A549 (cell line): ENCODE data around the gene TTC24. TPM values are rescaled to one million over a fixed set of nuclear protein-coding genes. Genes with fewer than 3 reads are reported as not detected.

ENCODE experiments used
- ATAC-seq, 2 experiments: fragments of 200-7000 bp in 1 of 2; fragments of >200 bp in 1 of 2; cut with Nextera tagmentation in 1 of 2; cut with Tn5 transposase in 1 of 2; 3 replicates each; pipeline versions ENCODE4 v1.8.0 to v1.9.1; 2018 to 2020; ENCODE audit warnings: mild to moderate bottlenecking in 1 of 2, moderate library complexity in 1 of 2
- CTCF ChIA-PET: fragments of 300-600 bp; sonication (Branson Sonifier 250); formaldehyde crosslinking; extraction: SDS; loops from one replicate; lab custom pipeline; 2021; ENCODE audit warnings: antibody characterized with exemption, inconsistent platforms; lab: Yijun Ruan, JAX
- POLR2A ChIA-PET: fragments of 350-600 bp; formaldehyde crosslinking; extraction: SDS; loops from one replicate; lab custom pipeline; 2021; ENCODE audit warnings: antibody characterized with exemption, inconsistent platforms; lab: Yijun Ruan, JAX
- DNase-seq, 2 experiments: peaks; one replicate each; pipeline versions ENCODE4 v3.0.0 to v3.0.0-alpha.2; 2011 to 2016; ENCODE audit warnings: low read depth in 1 of 2, low spot score in 1 of 2
- FAIRE-seq: peaks from 2 replicates; lab custom pipeline; 2011; peaks lifted over from hg19 to GRCh38; lab: Jason Lieb, UNC
- H3K27ac ChIP-seq, 2 experiments: fragments of >200 bp; sonication (Bioruptor Twin); formaldehyde crosslinking; 3 replicates each; pipeline ENCODE4 v1.5.1; 2016 to 2017
- H3K4me1 ChIP-seq: fragments of >200 bp; sonication (Bioruptor Twin); formaldehyde crosslinking; 3 replicates; pipeline ENCODE4 v1.6.1; 2016
- H3K4me2 ChIP-seq: fragments of >200 bp; sonication (Bioruptor Twin); formaldehyde crosslinking; 3 replicates; pipeline ENCODE4 v1.6.1; 2016
- H3K4me3 ChIP-seq: fragments of >200 bp; sonication (Bioruptor Twin); formaldehyde crosslinking; 3 replicates; pipeline ENCODE4 v1.5.1; 2016
- H3K9me3 ChIP-seq: fragments of >200 bp; sonication (Bioruptor Twin); formaldehyde crosslinking; 3 replicates; pipeline ENCODE4 v1.6.1; 2016
- CBX2 ChIP-seq: fragments of 200-600 bp; sonication (generic); IDR thresholded peaks from 2 replicates; pipeline ENCODE4 v1.6.1; 2016; ENCODE audit warnings: low read depth, mild to moderate bottlenecking, borderline replicate concordance
- CHD2 ChIP-seq: fragments of 150-350 bp; IDR thresholded peaks from 2 replicates; pipeline ENCODE4 v1.6.1; 2014; ENCODE audit warnings: low read length; ENCODE audit not compliant: partially characterized antibody
- CTCF ChIP-seq: fragments of >200 bp; sonication (Bioruptor Twin); formaldehyde crosslinking; IDR thresholded peaks from 3 replicates; pipeline ENCODE4 v1.5.1; 2016
- EHF ChIP-seq: fragments of 250-450 bp; sonication (Bioruptor Pico); IDR thresholded peaks from 2 replicates; pipeline ENCODE4 v1.5.0; 2020; ENCODE audit warnings: mild to moderate bottlenecking
- FOSB ChIP-seq: fragments of 250-450 bp; sonication (Bioruptor Pico); IDR thresholded peaks from 2 replicates; pipeline ENCODE4 v1.5.0; 2020; ENCODE audit warnings: mild to moderate bottlenecking, moderate library complexity
- HDAC2 ChIP-seq: fragments of 200-600 bp; sonication (generic); IDR thresholded peaks from 2 replicates; pipeline ENCODE4 v1.6.1; 2016
- HMGXB4 ChIP-seq: fragments of 250-450 bp; sonication (Bioruptor Pico); IDR thresholded peaks from 2 replicates; pipeline ENCODE4 v1.5.0; 2021; ENCODE audit warnings: mild to moderate bottlenecking, moderate library complexity, borderline replicate concordance
- HOXA7 ChIP-seq: fragments of 250-450 bp; sonication (Bioruptor Pico); IDR thresholded peaks from 2 replicates; pipeline ENCODE4 v1.5.0; 2020; ENCODE audit warnings: mild to moderate bottlenecking, moderate library complexity
- HOXB13 ChIP-seq: fragments of 250-450 bp; sonication (Bioruptor Pico); IDR thresholded peaks from 2 replicates; pipeline ENCODE4 v1.5.0; 2020; ENCODE audit warnings: low read depth, mild to moderate bottlenecking, moderate library complexity
- JUN ChIP-seq, 2 experiments: fragments of >200 bp; sonication (Bioruptor Twin); formaldehyde crosslinking; IDR thresholded peaks; 2 replicates in 1 of 2; 3 replicates in 1 of 2; pipeline ENCODE4 v1.6.1; 2016 to 2017
- KDM5A ChIP-seq: fragments of 200-600 bp; sonication (generic); IDR thresholded peaks from 2 replicates; pipeline ENCODE4 v1.6.1; 2016; ENCODE audit warnings: antibody characterized with exemption, mild to moderate bottlenecking
- MAX ChIP-seq: IDR thresholded peaks from 2 replicates; pipeline ENCODE4 v1.6.1; 2012
- MAZ ChIP-seq: fragments of 150-350 bp; IDR thresholded peaks from 2 replicates; pipeline ENCODE4 v1.6.1; 2014; ENCODE audit warnings: antibody characterized with exemption, low read depth, low read length, borderline replicate concordance
- MYC ChIP-seq: IDR thresholded peaks from 2 replicates; pipeline ENCODE4 v1.6.1; 2012; ENCODE audit warnings: mild to moderate bottlenecking, inconsistent platforms, low read length, improper control_type of control experiment, borderline replicate concordance
- NPAS2 ChIP-seq: fragments of 250-450 bp; sonication (Bioruptor Pico); IDR thresholded peaks from 2 replicates; pipeline ENCODE4 v1.8.0; 2022; ENCODE audit warnings: mild to moderate bottlenecking, moderate library complexity, borderline replicate concordance
- POLR2AphosphoS2 ChIP-seq: conservative IDR thresholded peaks from 2 replicates; pipeline ENCODE4 v1.6.1; 2012; ENCODE audit warnings: low read length, improper control_type of control experiment, inconsistent platforms
- SREBF2 ChIP-seq: fragments of 450-650 bp; IDR thresholded peaks from 2 replicates; pipeline ENCODE4 v1.6.1; 2014; ENCODE audit warnings: mild to moderate bottlenecking, moderate library complexity
- TP53 ChIP-seq: fragments of 250-450 bp; sonication (Bioruptor Pico); IDR thresholded peaks from 2 replicates; pipeline ENCODE4 v1.5.0; 2021; ENCODE audit warnings: mild to moderate bottlenecking, moderate library complexity
- ZC3H11A ChIP-seq: fragments of 450-650 bp; IDR thresholded peaks from 2 replicates; pipeline ENCODE4 v1.6.1; 2014; ENCODE audit warnings: antibody characterized with exemption, mild to moderate bottlenecking
- ZSCAN20 ChIP-seq: fragments of 250-450 bp; sonication (Bioruptor Pico); IDR thresholded peaks from 2 replicates; pipeline ENCODE4 v1.8.0; 2022; ENCODE audit warnings: mild to moderate bottlenecking, moderate library complexity
- WGBS: methylation state at CpG from one replicate; pipeline ENCODE4 v1.1.6; 2017; ENCODE audit errors: missing lambda C conversion rate; 5-methylcytosine and 5-hydroxymethylcytosine counted together
- polyA plus RNA-seq, 4 experiments: library from polyadenylated mRNA; depleted of rRNA in 3 of 4; stranded (reverse); fragments of >200 nt; fragmentation: RNase III in 1 of 4; extraction: RNeasy Plus Mini Kit Qiagen cat#74134 plus additional on column Dnase treatment in 1 of 4; gene quantifications; 2 replicates in 3 of 4; 3 replicates in 1 of 4; pipeline ENCODE4 v1.2.3, GENCODE V29; 2011 to 2017

The TTC24 gene
- polyA plus RNA-seq, 2 of the 4 experiments (the other 2 are of a cell fraction): not detected

GRCh38 chr1:156571919-156572662, 7.4 kb upstream of the TTC24 start, which contains the start of gene IQGAP3:
TSS of gene IQGAP3 (minus strand) at chr1:156572565. CDS start at chr1:156572529, 36 bp downstream.
- H3K4me1 ChIP-seq: peaks cover 11% of the 10 kb centered on the region; the same call in 1 of the 3 replicates
- peak; percentile 97 to 98 for ATAC-seq
- H3K4me2 ChIP-seq: peak within 1 kb of the TSS; percentile 85
- peak within 1 kb of the TSS; percentile 56 to 84 for H3K27ac ChIP-seq
- FAIRE-seq: no peak
- peak; percentile 79 to 97 for DNase-seq
- 2% methylated on average over 37 of the region's 38 CpGs for WGBS
- peak within 1 kb of the TSS; percentile 65 for H3K4me3 ChIP-seq
- TF ChIP-seq KDM5A (peak; percentile 88), MAZ (no peak), MAX (0 out of 2 replicates have a peak, but pooled peaks have one; percentile 43), HDAC2 (peak; percentile 96)
- ChIA-PET CTCF (interaction anchor here (1.0 to 2.3 kb wide), 11 partner anchors 10 to 187 kb away, joined by 3 to 6 read pairs (median 4); no protein-coding TSS in a partner anchor), POLR2A (interaction anchor here (1.3 kb wide), 2 partner anchors 22 to 71 kb away, joined by 5 to 6 read pairs; partner anchors contain the start of gene MEF2D)
- H3K9me3 ChIP-seq: no peaks in the 10 kb centered on the region

- 31% methylated on average over 10 of the region's 10 CpGs for WGBS
- ChIA-PET POLR2A (no interaction called here), CTCF (interaction anchor here (1.0 to 2.3 kb wide), 5 partner anchors 13 to 127 kb away, joined by 3 to 6 read pairs (median 3); no protein-coding TSS in a partner anchor)
- ATAC-seq (no peak; a peak in 1 of 6 replicates), FAIRE-seq (no peak), DNase-seq (no peak)
- Histone ChIP-seq H3K9me3 (no peaks in the 10 kb centered on the region), H3K4me2 (peak overlapping the region; percentile 85), H3K4me1 (peaks cover 11% of the 10 kb centered on the region; the same call in 1 of the 3 replicates), H3K27ac (peak overlapping the region in 1 of 2 experiments; percentile 84; a peak in 3 of 6 replicates), H3K4me3 (peak overlapping the region; percentile 65)
- TF ChIP-seq CHD2: no peak
- no peak for TF ChIP-seq SREBF2
- TF ChIP-seq ZSCAN20: no peak
- no peak for TF ChIP-seq CTCF
- TF ChIP-seq CBX2: no peak
- no peak for TF ChIP-seq MYC
- TF ChIP-seq JUN (IDR thresholded peaks at IDR 0.05): no peak
- TF ChIP-seq TP53 (CRISPR knock-in tag): no peak
- TF ChIP-seq HOXB13 (CRISPR knock-in tag): no peak
- no peak for TF ChIP-seq HMGXB4
- TF ChIP-seq POLR2AphosphoS2: no peak
- no peak for TF ChIP-seq ZC3H11A
- TF ChIP-seq HOXA7 (CRISPR knock-in tag): no peak
- TF ChIP-seq FOSB: no peak
- no peak for TF ChIP-seq NPAS2 (CRISPR knock-in tag)
- TF ChIP-seq EHF (CRISPR knock-in tag): no peak
Measured at GRCh38 chr1:156572663-156573018, 6.9 kb upstream of the TTC24 start.
